Left ventricle myocardium superior (tissue), 1 donor: ENCODE measurements around the gene KCNH4. TPM values are rescaled to one million over a fixed set of nuclear protein-coding genes. Genes with fewer than 3 reads are reported as not detected.

Experiments used
- ATAC-seq: fragments of 200-7000 bp; cut with Tn5 transposase; one replicate; pipeline ENCODE4 v1.9.1; 2020; ENCODE audit warnings: mild to moderate bottlenecking, moderate library complexity
- DNase-seq: peaks from one replicate; pipeline ENCODE4 v3.0.0-alpha.2; 2020
- intact Hi-C: fragments of 100-400 bp; cut with micrococcal nuclease; formaldehyde crosslinking; loops from one replicate; pipeline ENCODE4 v1.11.0; 2022
- total RNA-seq: library from RNA; stranded (reverse); fragmentation: NEBNext Ultra II Directional; extraction: Animal tissue kit (Norgen Biotek cat#: 25700); gene quantifications from one replicate; pipeline ENCODE4 v1.2.1, GENCODE V29; 2021
- donor health status: DM: no; HTN: yes; CAD: no; lungs with severe emphysema.

The KCNH4 gene
- total RNA-seq, 1 donor from 2014 or later = 0.15 TPM

DNA sequence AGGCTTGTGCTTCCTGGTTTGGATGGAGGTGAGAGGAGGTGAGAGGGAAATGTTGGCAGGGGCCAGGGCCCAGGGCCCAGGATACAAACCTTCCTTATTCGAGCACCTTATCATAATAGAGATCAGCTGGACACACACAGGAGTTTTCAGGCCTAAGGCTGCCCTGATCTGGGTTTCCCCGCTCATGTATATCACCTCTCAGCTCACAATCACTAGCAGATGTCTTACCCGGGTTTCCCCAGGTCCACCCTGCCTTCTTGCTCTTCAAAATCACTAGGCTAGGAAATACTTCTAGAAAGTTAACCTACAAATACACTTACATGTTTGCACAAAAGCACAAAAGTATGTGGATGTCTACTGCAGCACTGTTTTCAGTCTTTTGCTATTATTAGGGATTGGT lies 54.1 kb downstream of the KCNH4 start:
- no peak for ATAC-seq
- intact Hi-C loops = no loop called here
- no peak for DNase-seq

DNA sequence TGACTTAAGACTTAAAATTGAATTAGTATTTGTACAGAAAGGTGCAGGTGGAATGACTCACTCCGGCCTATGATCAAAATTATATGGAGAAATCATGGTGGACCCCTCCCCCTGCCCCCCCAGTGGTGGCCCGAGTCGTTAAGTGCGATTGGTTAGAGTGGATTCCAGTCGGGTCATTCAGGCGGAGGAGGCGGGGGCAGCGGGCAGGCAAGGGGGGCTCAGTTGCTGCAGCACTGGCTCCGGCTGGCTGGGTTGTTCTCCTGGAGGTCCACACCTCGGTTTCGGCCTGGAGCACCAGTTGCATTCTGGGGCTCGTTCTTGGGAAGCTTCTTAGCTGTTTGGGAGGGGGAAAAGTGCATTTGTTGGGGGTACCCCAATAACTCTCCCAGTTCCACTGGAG lies 55.4 kb downstream of the KCNH4 start:
- DNase-seq (no peak), ATAC-seq (no peak)
- intact Hi-C loops = no loop called here

DNA sequence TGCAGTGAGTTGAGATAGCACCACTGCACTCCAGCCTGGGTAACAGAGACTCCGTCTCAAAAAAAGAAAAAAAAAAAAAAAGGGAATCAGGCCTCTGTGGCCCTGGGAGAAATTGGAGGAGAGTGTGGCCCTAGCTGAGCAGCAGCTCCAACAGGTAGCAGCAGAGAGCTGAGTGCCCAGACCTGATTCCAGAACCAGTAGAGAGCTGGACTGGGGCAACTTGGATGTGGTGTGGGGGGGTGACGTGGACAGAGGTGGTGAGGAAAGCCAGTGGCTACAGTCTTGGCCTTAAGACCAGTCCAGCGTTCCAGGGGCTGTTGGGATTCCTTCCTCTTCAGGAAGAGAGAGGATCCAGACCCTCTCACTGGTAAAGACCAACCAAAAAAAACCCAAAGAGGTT lies 56.7 kb downstream of the KCNH4 start:
- ATAC-seq (no peak), DNase-seq (no peak)
- intact Hi-C loops = no loop called here

DNA sequence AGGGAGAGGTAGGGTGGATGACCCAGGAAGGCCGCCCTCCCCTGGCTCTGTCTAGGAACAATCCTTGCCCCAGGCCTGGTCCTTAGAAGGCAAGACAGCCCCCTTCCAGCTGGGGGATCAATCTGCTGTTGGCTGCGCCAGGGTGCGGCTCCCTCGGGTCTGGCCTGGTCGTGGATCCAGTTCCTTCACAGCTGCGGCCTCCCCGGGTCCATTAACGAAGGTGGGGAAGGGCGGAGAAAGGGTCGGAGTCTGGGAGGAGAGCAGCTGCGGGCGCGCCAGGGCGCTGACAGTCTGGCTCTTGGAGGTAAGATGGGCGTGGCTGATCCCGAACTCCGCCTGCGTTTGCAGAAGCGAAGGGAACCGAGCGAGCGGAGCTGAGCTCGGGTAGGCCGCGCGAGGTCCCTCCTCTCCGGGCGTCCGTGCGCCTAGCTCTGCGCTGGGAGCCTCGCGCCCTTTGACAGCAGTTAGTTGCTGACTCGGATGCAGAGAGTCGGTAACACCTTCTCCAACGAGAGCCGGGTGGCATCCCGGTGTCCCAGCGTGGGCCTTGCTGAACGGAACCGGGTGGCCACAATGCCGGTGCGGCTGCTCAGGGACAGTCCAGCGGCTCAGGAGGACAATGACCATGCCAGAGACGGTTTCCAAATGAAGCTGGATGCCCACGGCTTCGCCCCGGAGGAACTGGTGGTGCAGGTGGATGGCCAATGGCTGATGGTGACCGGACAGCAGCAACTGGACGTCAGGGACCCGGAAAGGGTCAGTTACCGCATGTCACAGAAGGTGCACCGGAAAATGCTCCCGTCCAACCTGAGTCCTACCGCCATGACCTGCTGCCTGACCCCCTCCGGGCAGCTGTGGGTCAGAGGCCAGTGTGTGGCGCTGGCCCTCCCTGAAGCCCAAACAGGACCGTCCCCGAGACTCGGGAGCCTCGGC lies 58.3 kb downstream of the KCNH4 start, which contains the start of gene HSPB9:
Gene HSPB9, plus strand, starts transcription at position 434 of the 933 bp plus-strand sequence. Its CDS starts 47 bp downstream, at position 481.
- DNase-seq (peak; percentile 73), ATAC-seq (peak; percentile 46)

DNA sequence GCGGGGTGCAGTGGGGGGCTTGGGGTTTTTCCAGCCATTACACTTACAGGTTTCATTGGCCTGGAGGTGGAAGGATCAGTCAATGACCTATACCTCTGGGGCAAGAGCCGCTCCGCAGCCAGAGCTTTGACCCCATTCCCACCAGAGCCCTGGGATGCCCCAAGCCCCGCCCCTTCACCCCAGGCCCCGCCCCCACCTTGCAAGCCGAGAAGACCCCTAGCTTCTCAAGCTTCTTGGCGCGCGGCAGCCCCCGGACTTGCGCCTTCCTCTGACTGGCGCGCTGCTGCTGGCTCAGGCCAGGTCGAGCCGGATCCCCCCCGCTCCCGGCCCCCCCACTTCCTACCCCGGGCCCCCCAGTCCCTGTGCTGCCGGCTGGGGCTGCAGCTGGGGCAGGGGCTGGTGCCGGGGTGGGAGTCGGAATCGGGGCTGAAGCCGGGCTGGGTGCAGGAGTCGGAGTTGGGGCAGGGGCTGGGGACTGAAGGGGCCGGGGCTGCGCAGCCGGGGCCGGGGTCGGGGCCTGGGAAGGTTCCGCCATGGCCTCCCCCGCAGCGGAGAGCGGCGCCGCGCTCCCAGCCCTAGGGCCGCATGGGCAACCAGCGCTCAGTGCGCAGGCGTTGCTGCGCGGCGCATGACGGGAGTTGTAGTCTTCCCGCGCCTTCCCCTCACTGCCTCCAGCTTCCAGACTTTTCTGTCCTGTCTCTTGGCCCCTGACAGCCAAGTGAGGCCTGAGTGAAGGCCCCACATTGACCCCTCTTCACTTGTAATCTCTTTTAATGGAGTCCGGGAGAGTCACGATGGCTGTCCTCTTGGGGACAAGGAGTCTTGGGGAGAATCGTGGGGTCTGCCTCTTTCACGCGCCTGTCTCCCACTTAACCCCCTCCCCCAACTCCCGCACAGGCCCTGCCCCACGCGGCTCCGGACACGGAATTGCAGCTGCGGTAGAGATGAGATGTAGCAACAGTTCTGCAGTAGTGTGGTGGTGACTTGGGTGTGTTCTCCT lies 59.9 kb downstream of the KCNH4 start, which contains the start of gene KAT2A:
Gene KAT2A, minus strand, starts transcription at position 598 of the 1,000 bp plus-strand sequence. Its CDS starts 63 bp downstream, at position 535.
- DNase-seq (peak; percentile 93), ATAC-seq (peak; percentile 93)
- intact Hi-C loops = no loop called here

More for the DNA sequence above, 58.3 kb downstream of the KCNH4 start, which contains the start of gene HSPB9:
- intact Hi-C loops = no loop called here

DNA sequence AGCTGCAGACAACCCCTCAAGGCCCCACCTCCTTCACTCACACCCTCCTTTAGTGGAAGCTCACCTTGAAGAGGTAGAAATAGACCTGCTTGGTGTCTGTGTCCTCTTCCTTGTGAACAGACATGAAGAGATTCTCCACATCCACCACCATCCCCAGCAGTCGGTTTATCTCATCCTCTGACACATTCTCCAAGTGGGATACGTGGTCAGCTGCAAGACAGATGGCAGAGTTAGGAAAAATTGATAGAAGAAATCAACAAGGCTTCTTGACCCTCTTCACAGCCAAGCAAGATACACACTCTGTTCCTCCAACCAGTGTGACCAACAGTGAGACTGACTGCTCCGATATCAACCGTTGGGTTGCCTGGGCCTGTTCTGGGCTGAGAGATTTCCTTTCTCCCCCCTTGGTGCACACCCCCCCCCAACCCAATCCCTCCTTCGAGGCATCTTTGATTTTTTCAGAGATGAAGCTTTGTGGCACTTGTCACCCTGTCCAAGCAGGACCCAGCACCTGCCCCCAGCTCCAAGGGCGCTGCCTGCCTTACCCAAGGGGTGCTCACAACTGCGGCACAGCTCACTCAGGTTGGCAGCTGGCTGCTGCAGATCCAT lies 60.7 kb downstream of the KCNH4 start:
- intact Hi-C loops = no loop called here
- DNase-seq = no peak
- no peak for ATAC-seq

DNA sequence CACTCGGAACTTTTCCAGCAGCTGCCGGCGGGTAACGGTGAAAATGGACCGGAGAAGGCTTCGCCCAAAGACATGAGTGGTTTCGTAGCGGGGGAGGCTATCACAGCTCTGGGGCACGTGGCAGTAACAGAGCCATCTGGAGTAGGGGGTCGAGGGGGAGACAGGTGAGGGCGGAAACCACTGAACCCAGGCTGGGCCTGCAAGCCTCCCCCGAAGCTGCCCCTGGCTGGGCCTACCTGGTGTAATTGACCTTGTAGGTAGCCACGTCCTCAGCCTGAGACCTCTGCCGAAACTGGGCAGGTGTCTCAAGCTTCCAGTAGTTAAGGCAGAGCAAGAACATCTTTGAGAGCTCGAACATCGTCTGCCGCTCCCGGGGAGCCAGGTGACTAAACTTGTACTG lies 61.6 kb downstream of the KCNH4 start:
- ATAC-seq (no peak), DNase-seq (no peak)
- intact Hi-C loops = no loop called here

DNA sequence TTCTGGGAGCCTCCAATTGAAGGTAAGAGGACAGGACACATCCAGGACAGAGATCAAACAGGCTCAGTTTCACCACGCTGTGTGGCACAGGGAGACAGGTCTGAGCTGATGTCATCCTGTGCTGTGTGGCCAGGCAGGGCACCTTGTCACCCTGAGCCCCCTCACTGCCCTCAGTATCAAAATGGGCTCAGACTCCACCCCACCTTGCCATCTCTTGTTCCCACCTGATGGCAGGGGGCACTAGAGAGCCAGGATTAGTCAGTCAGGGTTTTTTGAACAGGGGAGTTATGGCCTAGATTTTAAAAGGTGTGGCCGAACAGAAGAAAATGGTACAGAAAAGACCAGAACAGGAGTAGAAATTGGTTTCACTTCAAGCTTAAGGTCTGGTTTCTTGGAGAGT lies 62.4 kb downstream of the KCNH4 start:
- no peak for DNase-seq
- no peak for ATAC-seq
- intact Hi-C loops = no loop called here

DNA sequence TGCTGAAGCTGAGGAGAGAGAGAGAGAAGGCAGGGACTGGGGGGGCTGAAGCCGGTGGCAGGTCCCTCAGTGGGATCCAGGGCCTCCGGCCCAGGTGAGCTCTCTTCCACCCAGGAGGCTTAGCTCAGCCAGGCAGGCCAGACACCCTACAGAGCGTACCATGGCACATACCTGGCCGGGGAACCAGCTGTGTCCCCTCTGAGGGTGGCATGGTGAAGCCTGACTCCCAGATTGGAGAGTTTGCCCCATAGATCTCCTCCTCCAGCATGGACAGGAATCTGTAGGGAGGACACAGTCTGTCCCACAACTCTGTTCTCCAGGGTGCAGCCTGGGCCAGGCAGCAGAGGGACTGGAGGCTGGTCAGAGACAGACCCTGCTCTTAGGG lies 62.8 kb downstream of the KCNH4 start:
- no peak for ATAC-seq
- intact Hi-C loops = no loop called here
- no peak for DNase-seq

DNA sequence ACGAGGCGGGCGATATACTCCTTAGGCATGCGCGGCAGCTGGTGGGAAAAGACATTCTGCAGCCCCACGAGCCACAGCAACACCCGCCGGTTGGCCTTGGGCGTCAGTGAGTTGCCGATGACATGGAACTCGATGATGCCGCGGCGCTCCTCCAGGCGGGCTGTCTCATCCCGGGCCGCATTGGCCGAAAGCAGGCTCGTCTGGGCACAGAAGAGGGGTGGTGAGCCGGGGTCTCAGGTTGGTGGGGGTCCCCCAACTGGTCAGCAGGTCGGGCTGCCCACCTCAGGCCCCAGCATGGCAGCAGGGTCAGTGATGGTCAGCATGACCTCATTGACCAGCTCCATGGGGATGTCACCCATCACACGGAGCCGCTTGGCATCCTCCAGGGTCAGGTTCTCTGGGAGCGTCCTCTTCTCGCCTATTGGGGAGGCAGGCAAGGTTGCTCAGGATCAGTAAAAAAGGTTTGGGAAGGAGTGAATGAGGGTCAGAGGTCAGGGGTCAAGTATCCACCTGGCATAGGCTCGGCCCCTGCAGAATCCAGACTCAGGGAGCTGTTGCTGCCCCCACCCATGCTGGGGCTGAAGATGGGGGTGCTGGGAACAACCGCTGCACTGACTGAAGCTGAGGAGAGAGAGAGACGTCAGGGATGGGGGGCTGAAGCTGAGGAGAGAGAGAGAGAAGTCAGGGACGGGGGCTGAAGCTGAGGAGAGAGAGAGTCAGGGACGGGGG lies 63.4 kb downstream of the KCNH4 start:
- intact Hi-C loops = no loop called here
- DNase-seq (no peak), ATAC-seq (no peak)

DNA sequence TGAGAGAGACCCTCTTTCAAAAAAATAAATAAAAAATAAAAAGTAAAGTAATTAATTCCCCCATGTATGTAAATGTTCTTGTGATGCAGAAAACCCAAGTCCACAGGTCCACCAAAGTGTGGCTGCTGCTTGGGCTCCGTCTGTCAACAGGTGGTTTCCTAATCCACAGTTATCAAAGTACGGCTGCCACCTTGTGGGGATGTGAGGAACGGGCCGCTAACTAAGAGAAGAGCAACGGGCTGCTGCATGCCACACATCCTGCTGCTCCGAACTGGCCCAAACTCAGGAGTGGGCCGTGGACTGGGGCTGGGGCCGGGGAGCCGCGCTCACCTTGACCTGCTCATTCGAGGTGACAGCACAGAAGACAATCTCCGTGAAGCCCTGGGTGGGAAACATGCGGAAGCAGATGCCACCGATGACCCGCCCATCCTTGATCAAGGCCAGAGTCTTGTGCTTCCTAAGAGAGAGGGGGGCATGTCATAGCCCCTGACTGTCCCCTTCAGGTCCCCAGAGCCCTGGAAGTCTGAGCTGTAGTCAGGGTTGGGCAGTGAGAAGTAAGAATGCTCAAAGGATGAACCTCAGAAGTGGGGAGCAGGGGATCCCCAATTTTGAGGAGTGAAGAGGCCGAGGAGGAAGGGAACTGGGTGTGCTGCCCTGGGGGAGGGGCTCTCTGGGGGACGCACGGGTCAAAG lies 64.1 kb downstream of the KCNH4 start:
- ATAC-seq (peak; percentile 32), DNase-seq (peak; percentile 85)
- intact Hi-C loops = no loop called here

DNA sequence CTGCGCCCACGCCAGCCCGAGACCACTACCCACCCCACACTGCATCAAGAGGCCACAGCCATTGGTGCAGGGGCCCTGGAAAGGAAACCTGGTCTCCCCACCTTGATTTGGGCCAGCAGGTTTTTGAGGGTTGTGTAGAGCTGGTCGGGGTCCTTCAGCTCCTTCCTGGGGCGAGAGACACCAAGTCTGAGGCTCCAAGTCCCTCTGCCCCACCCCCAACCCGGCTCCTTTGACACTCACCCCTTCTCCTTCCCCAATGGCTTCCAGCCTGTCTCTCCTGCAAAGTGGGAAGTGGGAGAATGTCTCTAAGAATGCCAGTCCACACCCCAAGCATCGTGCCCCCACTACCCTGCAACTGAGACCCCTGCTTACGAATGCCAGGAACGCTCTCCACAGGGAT lies 66.8 kb downstream of the KCNH4 start:
- ATAC-seq (no peak), DNase-seq (no peak)
- intact Hi-C loops = no loop called here

DNA sequence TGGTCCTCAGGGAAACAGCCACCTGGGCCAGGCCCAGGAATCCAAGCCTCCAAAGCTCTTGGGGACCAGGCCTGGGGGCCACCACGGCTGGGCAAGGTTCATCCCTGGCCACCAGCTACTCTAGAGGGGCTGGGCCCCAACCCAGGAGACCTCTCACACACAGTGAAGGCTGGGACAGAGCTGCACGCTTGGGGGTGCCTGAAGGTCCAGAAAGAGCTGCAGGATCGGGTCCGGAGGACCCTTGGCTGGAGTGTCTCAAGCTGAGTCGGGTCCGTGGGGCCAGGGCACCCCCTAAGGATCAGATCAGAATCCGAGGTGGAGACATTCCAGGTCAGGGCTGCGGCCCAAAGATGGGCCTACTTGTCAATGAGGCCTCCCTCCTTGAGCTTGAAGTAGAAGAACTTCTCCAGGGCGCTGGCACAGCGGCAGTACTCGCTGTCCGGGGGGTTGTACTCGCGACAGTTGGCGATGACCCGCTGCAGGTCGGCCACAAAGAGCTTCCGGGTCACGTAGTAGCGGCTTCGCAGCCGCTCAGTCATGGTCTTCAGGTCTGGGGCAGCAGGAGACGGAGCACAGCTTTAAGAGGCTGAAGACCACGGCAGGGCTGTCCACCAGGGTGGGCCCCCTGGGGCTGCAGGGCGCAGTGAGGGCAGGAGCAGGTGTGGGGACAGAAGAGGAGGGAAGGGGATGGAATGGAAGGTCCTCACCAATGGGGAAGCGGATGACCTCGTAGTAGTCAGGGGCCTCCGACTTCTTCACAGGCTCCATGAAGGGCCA lies 67.5 kb downstream of the KCNH4 start:
- intact Hi-C loops = no loop called here
- ATAC-seq (no peak), DNase-seq (no peak)

DNA sequence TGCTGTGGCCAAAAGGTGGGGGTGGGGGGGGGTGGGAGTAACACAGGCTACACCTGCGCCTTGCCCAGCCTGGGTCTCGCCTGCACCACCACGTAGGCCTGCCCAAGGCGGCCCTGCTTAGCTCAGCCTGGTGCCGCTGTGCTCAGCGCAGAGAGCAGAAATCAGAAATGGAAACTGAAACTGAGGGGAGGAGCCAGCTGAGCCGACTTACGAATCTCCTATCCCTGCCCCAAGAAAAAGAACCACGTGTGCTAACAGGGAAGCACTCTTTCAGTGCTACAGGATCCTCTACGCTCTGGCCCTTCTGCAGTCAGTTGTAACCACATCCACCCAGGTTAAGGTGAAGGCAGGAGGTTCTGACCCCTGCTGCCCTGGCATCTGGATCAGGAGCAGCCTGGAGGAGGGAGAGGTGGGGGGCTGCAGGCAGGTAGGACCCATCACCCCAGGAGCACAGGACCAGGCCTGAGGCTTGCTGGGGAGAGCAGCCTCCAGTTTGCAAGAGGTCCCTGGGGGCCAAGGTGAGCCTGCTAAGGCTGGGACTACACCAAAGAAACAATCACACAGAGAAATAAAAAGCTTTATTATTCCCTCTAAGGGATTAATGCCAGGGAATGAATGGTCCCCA lies 68.3 kb downstream of the KCNH4 start, which contains the start of gene DHX58:
Gene DHX58, minus strand, starts transcription at position 163 of the 625 bp plus-strand sequence. CDS start 822 bp downstream, outside the sequence.
- intact Hi-C loops = no loop called here
- DNase-seq (peak; percentile 73), ATAC-seq (peak; percentile 85)

DNA sequence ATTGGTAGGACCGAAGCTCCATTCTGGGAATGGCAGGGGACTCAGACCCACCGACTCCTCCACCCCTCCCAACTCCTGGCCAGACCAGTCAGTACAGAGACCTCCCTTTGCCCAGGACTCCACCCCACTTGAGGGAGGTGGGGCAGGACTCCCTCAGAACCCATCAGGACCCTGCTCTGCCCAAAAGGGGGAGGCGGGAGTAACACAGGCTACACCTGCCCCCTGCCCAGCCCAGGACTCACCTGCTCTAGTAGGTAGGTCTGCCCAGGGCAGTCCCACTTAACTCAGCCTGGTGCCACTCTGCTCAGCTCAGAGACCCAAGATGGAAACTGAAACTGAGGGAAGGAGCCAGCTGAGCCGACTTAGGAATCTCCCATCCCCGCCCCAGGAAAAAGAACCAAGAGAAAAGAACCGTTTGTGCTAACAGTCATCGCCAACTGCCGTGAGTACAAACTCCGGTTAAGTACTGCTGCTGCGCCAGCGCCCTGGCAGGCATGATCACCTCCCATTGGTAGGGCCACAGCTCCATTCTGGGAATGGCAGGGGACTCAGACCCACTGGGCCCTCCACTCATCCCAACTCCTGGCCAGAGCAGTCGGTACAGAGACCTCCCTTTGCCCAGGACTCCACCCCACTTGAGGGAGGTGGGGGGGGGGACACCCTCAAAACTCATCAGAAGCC lies 68.9 kb downstream of the KCNH4 start:
- intact Hi-C loops = no loop called here
- ATAC-seq (peak; percentile 53), DNase-seq (peak; percentile 48)

DNA sequence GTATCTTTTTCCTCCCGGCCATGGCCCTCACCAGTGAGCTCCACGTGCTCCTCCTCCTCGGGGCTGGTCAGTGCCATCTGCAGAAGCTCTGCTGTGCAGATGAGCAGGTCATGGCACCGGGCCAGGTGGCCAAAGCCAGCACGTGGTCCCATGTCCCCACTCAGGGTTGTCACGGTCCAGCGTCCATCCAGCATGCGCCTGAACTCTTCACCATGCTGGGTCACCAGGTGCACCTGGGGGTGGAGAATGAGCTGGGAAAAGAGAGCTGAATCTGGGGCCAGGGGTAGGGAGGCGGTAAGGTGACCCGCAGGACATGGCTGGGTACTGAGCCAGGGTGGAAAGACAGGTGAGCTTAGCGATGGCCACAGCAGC lies 69.7 kb downstream of the KCNH4 start:
- DNase-seq (no peak), ATAC-seq (no peak)
- intact Hi-C loops = no loop called here
